Measurements from ENCODE around the gene KLHL29. TPM values are rescaled to one million over a fixed set of nuclear protein-coding genes. Genes with fewer than 3 reads are reported as not detected.

Gene KLHL29
- polyA plus RNA-seq, 1 of the 3 experiments (the other 2 are of a cell fraction): 4.6 TPM

GRCh38 chr2:23532391-23533337, 147.7 kb downstream of the KLHL29 start (continued):
- TF ChIP-seq REST (IDR thresholded peaks at IDR 0.05; ENCODE audit: low read depth, low read length) (no peak), FOXJ3 (CRISPR knock-in tag; IDR thresholded peaks at IDR 0.05) (no peak), MAX (IDR thresholded peaks at IDR 0.05; ENCODE audit: low read depth) (no peak), YY1 (IDR thresholded peaks at IDR 0.05; ENCODE audit: low read depth) (no peak), GABPA (IDR thresholded peaks at IDR 0.05; ENCODE audit: low read depth) (no peak), MXI1 (IDR thresholded peaks at IDR 0.05; ENCODE audit: low read depth, low read length) (no peak)

GRCh38 chr2:23533338-23533695, 148.3 kb downstream of the KLHL29 start:
- ChIA-PET CTCF (interaction anchor here (0.7 to 2.2 kb wide), 4 partner anchors 8 to 181 kb away, joined by 3 to 6 read pairs (median 4); no protein-coding TSS in a partner anchor), POLR2A (no interaction called here)
- Histone ChIP-seq H3K9me3 (no peaks in the 10 kb centered on the region), H3K4me1 (ENCODE audit: control insufficient read depth in 1 of 2, insufficient read depth in 2 of 2, low read depth in 1 of 2, low read length in 1 of 2) (peaks cover 7 to 54% of the 10 kb centered on the region in 2 experiments; a peak in 2 of 4 replicates), H3K36me3 (replicated peaks in 1 of 2; ENCODE audit: control insufficient read depth in 1 of 2, insufficient read depth in 2 of 2, low read length in 1 of 2) (no peaks in the 10 kb centered on the region), H3K4me2 (no peak overlapping the region), H3K79me2 (ENCODE audit: insufficient read depth) (no peaks in the 10 kb centered on the region), H3K27ac (ENCODE audit: low read depth in 2 of 2, low read length in 1 of 2) (no peak overlapping the region), H3K9ac (no peak overlapping the region), H4K20me1 (ENCODE audit: insufficient read depth) (no peaks in the 10 kb centered on the region), H3K27me3 (ENCODE audit: insufficient read depth) (no peaks in the 10 kb centered on the region), H2AFZ (ENCODE audit: low read depth) (no peak overlapping the region), H3K4me3 (ENCODE audit: low read depth in 2 of 2, low read length in 1 of 2) (no peak overlapping the region), H3F3A (replicated peaks; ENCODE audit: insufficient read depth) (no peaks in the 10 kb centered on the region), H3K9me2 (no peaks in the 10 kb centered on the region)
- WGBS (ENCODE audit: low lambda C conversion rate): 92% methylated on average over 9 of the region's 9 CpGs
- DNase-seq: no peak
- TF ChIP-seq EP300 (IDR thresholded peaks at IDR 0.05; ENCODE audit: borderline replicate concordance in 1 of 2, low read depth in 1 of 2, low read length in 1 of 2) (no peak), YY1 (IDR thresholded peaks at IDR 0.05; ENCODE audit: low read depth) (no peak), EZH2phosphoT487 (IDR thresholded peaks at IDR 0.05; ENCODE audit: borderline replicate concordance, low read depth) (no peak), FOXM1 (IDR thresholded peaks at IDR 0.05; ENCODE audit: low read depth) (no peak), FOXJ3 (CRISPR knock-in tag; IDR thresholded peaks at IDR 0.05) (no peak), NFIC (IDR thresholded peaks at IDR 0.05; ENCODE audit: borderline replicate concordance) (no peak), TAF1 (IDR thresholded peaks at IDR 0.05; ENCODE audit: borderline replicate concordance, low read depth, low read length) (no peak), MEF2A (IDR thresholded peaks at IDR 0.05; ENCODE audit: borderline replicate concordance, low read depth) (no peak), POLR2AphosphoS5 (IDR thresholded peaks at IDR 0.05; ENCODE audit: low read depth, low read length) (no peak), RCOR1 (IDR thresholded peaks at IDR 0.05; ENCODE audit: low read length) (no peak), CTCF (IDR thresholded peaks at IDR 0.05) (no peak), MAX (IDR thresholded peaks at IDR 0.05; ENCODE audit: low read depth) (no peak), USF1 (IDR thresholded peaks at IDR 0.05; ENCODE audit: borderline replicate concordance, low read depth) (no peak)

Data from SK-N-SH (cell line).